ENCODE data around the gene GTF2IRD1.

GTF2IRD1 gene

DNA sequence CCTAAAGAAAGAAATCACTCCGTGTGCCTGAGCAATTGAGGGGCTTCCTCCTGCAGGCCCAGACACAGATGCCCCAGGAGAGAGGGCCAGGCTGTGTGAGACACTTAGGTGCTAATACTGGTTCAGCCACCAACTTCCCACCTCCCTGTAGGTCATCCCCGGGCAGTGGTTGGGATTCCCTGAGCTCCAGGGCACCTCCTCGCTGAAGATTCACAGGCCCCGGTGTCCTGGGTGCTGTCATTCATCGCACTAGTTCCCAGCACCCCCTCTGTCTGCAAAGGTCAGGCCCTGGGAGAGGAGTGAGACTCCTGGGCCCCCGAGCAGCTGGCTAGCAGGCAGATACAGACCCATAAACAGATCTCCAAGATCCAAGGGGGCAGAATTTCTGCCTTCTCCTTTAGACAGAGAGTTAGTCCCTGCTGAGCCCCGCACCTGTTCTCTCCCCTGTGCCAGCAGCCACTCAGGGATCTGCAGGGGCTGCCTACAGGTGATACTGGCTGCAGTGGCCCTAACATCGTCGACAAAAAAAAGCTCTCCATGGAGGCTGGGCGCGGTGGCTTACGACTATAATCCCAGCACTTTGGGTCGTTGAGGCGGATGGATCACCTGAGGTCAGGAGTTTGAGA, 165.6 kb downstream of the GTF2IRD1 start:
- no peak overlapping the region for H3K4me3 Mint-ChIP-seq
- H3K36me3 Mint-ChIP-seq (ENCODE audit: low read depth): no peaks in the 10 kb centered on the region
- DNase-seq: peak; percentile 10
- peak overlapping the region; percentile 25 for H3K27ac Mint-ChIP-seq
- H3K9me3 Mint-ChIP-seq: no peaks in the 10 kb centered on the region
- peaks cover 41% of the 10 kb centered on the region for H3K4me1 Mint-ChIP-seq
- TF ChIP-seq, protein P1, sequence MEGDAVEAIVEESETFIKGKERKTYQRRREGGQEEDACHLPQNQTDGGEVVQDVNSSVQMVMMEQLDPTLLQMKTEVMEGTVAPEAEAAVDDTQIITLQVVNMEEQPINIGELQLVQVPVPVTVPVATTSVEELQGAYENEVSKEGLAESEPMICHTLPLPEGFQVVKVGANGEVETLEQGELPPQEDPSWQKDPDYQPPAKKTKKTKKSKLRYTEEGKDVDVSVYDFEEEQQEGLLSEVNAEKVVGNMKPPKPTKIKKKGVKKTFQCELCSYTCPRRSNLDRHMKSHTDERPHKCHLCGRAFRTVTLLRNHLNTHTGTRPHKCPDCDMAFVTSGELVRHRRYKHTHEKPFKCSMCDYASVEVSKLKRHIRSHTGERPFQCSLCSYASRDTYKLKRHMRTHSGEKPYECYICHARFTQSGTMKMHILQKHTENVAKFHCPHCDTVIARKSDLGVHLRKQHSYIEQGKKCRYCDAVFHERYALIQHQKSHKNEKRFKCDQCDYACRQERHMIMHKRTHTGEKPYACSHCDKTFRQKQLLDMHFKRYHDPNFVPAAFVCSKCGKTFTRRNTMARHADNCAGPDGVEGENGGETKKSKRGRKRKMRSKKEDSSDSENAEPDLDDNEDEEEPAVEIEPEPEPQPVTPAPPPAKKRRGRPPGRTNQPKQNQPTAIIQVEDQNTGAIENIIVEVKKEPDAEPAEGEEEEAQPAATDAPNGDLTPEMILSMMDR (IDR thresholded peaks at IDR 0.05): no peak
- H3K27me3 Mint-ChIP-seq (ENCODE audit: low read depth, poor library complexity): peaks cover 8% of the 10 kb centered on the region

DNA sequence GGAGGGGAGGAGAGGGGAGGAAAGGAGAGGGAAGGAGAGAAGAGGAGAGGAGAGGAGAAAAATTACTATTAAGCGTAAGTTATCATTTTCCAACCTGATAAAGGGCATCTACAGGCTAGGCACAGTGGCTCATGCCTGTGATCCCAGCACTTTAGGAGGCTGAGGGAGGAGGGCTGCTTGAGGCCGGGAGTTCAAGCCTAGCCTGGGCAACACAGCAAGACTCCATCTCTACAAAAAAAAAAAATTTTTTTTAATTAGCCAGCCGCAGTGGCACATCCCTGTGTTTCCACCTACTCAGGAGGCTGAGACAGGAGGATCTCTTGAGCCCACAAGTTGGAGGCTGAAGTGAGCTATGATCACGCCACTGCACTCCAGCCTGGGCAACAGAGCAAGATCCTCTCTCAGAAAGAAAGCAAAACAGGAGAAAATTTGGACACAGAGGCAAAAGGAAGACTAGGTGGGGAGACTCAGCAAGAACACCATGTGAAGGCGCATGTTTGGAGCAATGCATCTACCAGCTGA, 168.6 kb downstream of the GTF2IRD1 start:
- H3K27ac Mint-ChIP-seq: peak overlapping the region; percentile 16
- TF ChIP-seq, protein P1 (IDR thresholded peaks at IDR 0.05): no peak
- no peaks in the 10 kb centered on the region for H3K36me3 Mint-ChIP-seq (ENCODE audit: low read depth)
- H3K9me3 Mint-ChIP-seq: no peaks in the 10 kb centered on the region
- no peak overlapping the region for H3K4me3 Mint-ChIP-seq
- peaks cover 4% of the 10 kb centered on the region for H3K27me3 Mint-ChIP-seq (ENCODE audit: low read depth, poor library complexity)
- no peak for DNase-seq
- peaks cover 37% of the 10 kb centered on the region for H3K4me1 Mint-ChIP-seq

DNA sequence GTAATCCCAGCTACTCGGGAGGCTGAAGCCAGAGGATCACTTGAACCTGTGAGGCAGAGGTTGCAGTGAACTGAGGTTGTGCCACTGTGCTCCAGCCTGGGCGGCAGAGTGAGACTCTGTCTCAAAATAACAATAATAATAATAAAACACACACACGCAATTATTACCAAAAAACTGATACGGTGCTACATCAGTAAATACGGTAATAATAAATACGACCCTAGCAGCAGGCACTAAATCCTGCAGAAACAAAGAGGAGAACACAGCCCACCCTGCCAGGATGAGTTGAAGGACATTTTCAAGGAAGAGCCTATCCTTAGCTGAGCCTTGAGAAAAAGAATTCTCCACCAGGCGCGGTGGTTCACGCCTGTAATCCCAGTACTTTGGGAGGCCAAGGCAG, 169.4 kb downstream of the GTF2IRD1 start:
- H3K27ac Mint-ChIP-seq: no peak overlapping the region
- no peaks in the 10 kb centered on the region for H3K9me3 Mint-ChIP-seq
- no peak overlapping the region for H3K4me3 Mint-ChIP-seq
- H3K4me1 Mint-ChIP-seq: peaks cover 37% of the 10 kb centered on the region
- peaks cover 4% of the 10 kb centered on the region for H3K27me3 Mint-ChIP-seq (ENCODE audit: low read depth, poor library complexity)
- DNase-seq: no peak
- TF ChIP-seq, protein P1 (IDR thresholded peaks at IDR 0.05): no peak
- H3K36me3 Mint-ChIP-seq (ENCODE audit: low read depth): no peaks in the 10 kb centered on the region

DNA sequence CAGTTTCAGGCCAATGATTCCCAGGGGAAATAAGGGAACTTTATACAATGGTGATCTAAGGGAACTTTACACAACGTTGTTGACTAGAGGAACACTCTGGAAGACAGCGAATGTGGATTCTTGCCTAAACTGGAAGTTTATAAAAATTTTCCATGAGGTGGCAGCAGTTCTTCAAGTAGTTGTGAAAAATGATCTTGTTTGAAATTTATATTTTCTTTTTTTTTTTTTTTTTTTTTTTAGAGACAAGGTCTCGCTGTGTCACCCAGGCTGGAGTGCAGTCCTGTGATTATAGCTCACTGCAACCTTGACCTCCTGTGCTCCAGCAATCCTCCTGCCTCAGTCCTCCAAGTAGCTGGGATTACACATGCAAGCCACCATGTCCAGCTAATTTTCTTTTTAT, 171.7 kb downstream of the GTF2IRD1 start:
- no peak for DNase-seq
- no peak overlapping the region for H3K27ac Mint-ChIP-seq
- H3K4me1 Mint-ChIP-seq: peaks cover 39% of the 10 kb centered on the region
- peaks cover 4% of the 10 kb centered on the region for H3K27me3 Mint-ChIP-seq (ENCODE audit: low read depth, poor library complexity)
- no peak overlapping the region for H3K4me3 Mint-ChIP-seq
- no peaks in the 10 kb centered on the region for H3K9me3 Mint-ChIP-seq
- TF ChIP-seq, protein P1 (IDR thresholded peaks at IDR 0.05): no peak
- H3K36me3 Mint-ChIP-seq (ENCODE audit: low read depth): no peaks in the 10 kb centered on the region

DNA sequence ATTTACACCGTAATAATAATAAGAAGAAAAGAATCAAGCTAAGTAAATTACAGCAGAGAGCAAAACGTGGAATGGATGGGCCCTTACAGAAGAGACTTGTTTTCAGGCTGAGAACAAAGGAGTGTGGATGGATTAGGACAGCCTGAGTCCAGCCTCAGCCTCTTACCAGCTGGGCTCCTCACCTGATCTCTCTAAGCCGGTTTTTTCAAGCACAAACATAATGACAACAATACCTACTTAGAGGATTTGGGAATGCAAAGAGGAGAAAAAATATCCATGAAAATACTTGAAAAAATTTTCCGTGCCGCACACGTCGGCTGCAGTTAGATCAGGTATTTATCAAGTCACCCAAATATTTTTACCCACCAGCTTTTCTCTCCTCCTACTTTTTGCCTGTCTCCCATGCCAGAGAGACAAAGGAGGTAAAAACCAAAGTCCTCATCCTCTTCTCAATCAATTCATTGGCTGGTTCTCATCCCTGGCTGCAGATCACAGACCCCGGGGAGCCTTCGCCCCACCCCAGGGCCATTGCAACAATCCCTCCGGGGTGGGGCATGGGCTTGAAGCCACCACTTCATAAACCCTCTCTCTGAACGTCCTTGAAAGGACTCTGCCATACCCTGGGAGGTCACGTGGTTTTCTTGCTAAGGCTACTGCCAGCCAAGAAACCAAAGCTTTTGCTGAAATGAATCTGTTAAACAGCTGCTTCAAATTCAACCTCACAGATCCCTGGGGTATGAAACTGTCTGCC, 174.1 kb downstream of the GTF2IRD1 start:
- Mint-ChIP-seq H3K27ac (peak overlapping the region; percentile 67), H3K4me1 (peaks cover 44% of the 10 kb centered on the region), H3K9me3 (no peaks in the 10 kb centered on the region), H3K27me3 (ENCODE audit: low read depth, poor library complexity) (peaks cover 4% of the 10 kb centered on the region), H3K4me3 (no peak overlapping the region), H3K36me3 (ENCODE audit: low read depth) (no peaks in the 10 kb centered on the region)
- TF ChIP-seq, protein P1 (IDR thresholded peaks at IDR 0.05): no peak
- DNase-seq: no peak

All from nephron progenitor cell (in vitro differentiated cells).